Measurements from ENCODE around the gene GTF3C1.

GTF3C1 gene

GRCh38 chr16:27515874-27516353, 33.8 kb downstream of the GTF3C1 start:
- no peak overlapping the region for H3K4me3 ChIP-seq (replicated peaks; ENCODE audit: low read depth, low read length)
- TF ChIP-seq CTCF (IDR thresholded peaks at IDR 0.05; ENCODE audit: low read depth, low read length, missing control alignments) = peak; percentile 66
- no peak for DNase-seq (ENCODE audit: extremely low read depth, low read depth)

- no peak for DNase-seq (ENCODE audit: extremely low read depth, low read depth)
- TF ChIP-seq CTCF (IDR thresholded peaks at IDR 0.05; ENCODE audit: low read depth, low read length, missing control alignments) = no peak
- no peak overlapping the region for H3K4me3 ChIP-seq (replicated peaks; ENCODE audit: low read depth, low read length)
Measured at GRCh38 chr16:27514806-27515205, 34.9 kb downstream of the GTF3C1 start.

- DNase-seq (ENCODE audit: extremely low read depth, low read depth) = no peak
- H3K4me3 ChIP-seq (replicated peaks; ENCODE audit: low read depth, low read length) = no peak overlapping the region
- no peak for TF ChIP-seq CTCF (IDR thresholded peaks at IDR 0.05; ENCODE audit: low read depth, low read length, missing control alignments)
Measured at GRCh38 chr16:27511657-27512448, 37.9 kb downstream of the GTF3C1 start.

- TF ChIP-seq CTCF (IDR thresholded peaks at IDR 0.05; ENCODE audit: low read depth, low read length, missing control alignments) = no peak
- no peak overlapping the region for H3K4me3 ChIP-seq (replicated peaks; ENCODE audit: low read depth, low read length)
- no peak for DNase-seq (ENCODE audit: extremely low read depth, low read depth)
Measured at GRCh38 chr16:27508476-27508875, 41.2 kb downstream of the GTF3C1 start.

- DNase-seq (ENCODE audit: extremely low read depth, low read depth) = no peak
- H3K4me3 ChIP-seq (replicated peaks; ENCODE audit: low read depth, low read length) = no peak overlapping the region
- no peak for TF ChIP-seq CTCF (IDR thresholded peaks at IDR 0.05; ENCODE audit: low read depth, low read length, missing control alignments)
Measured at GRCh38 chr16:27506771-27507170, 42.9 kb downstream of the GTF3C1 start.

- DNase-seq (ENCODE audit: extremely low read depth, low read depth) = no peak
- no peak overlapping the region for H3K4me3 ChIP-seq (replicated peaks; ENCODE audit: low read depth, low read length)
- TF ChIP-seq CTCF (IDR thresholded peaks at IDR 0.05; ENCODE audit: low read depth, low read length, missing control alignments) = no peak
Measured at GRCh38 chr16:27505297-27506236, 44.1 kb downstream of the GTF3C1 start.

All from HFF-Myc (cell line).